HEK293 (cell line): ENCODE data around the gene SAFB.

Experiments used
- CTCF ChIA-PET: fragments of 350-600 bp; formaldehyde crosslinking; extraction: SDS; loops from one replicate; lab custom pipeline; 2021; ENCODE audit warnings: antibody characterized with exemption; lab: Yijun Ruan, JAX
- POLR2A ChIA-PET: fragments of 300-600 bp; formaldehyde crosslinking; extraction: SDS; loops from one replicate; lab custom pipeline; 2020; ENCODE audit warnings: antibody characterized with exemption, inconsistent platforms; lab: Yijun Ruan, JAX
- H3K27ac ChIP-seq: fragments of 200-500 bp; sonication (Bioruptor generic); 2 replicates; pipeline ENCODE4 v1.5.1; 2014; ENCODE audit warnings: low read depth, low read length, control low read depth, inconsistent platforms; ENCODE audit errors: extremely low read depth
- H3K36me3 ChIP-seq, 2 experiments: fragments of 200-500 bp in 1 of 2; sonication (Bioruptor generic) in 1 of 2; 1 replicate in 1 of 2; 2 replicates in 1 of 2; pipeline ENCODE4 v1.5.1; 2014 to 2017; ENCODE audit warnings: inconsistent platforms in 2 of 2, low read length in 2 of 2; ENCODE audit not compliant: control insufficient read depth in 2 of 2, insufficient read depth in 1 of 2
- H3K4me1 ChIP-seq: fragments of 200-500 bp; sonication (Bioruptor generic); 2 replicates; pipeline ENCODE4 v1.5.1; 2014; ENCODE audit warnings: mild to moderate bottlenecking, low read length, inconsistent platforms; ENCODE audit not compliant: control insufficient read depth, insufficient read depth
- H3K4me3 ChIP-seq: 2 replicates; pipeline ENCODE4 v1.5.1; 2011; ENCODE audit warnings: low read depth, mild to moderate bottlenecking, control low read depth, low read length, moderate library complexity
- H3K9me3 ChIP-seq: fragments of 200-500 bp; sonication (Bioruptor generic); 2 replicates; pipeline ENCODE4 v1.5.1; 2014; ENCODE audit warnings: low read depth, low read length, inconsistent platforms; ENCODE audit not compliant: control insufficient read depth, insufficient read depth
- ATF2 ChIP-seq: fragments of 450-650 bp; formaldehyde crosslinking; IDR thresholded peaks from 2 replicates; pipeline ENCODE4 v1.5.1; 2016; ENCODE audit warnings: missing biosample characterization, missing genetic modification characterization, low read depth
- EGR2 ChIP-seq: fragments of 450-650 bp; formaldehyde crosslinking; IDR thresholded peaks from 2 replicates; pipeline ENCODE4 v1.5.1; 2016; ENCODE audit warnings: low read depth, missing biosample characterization, missing genetic modification characterization
- GLI4 ChIP-seq: fragments of 450-650 bp; formaldehyde crosslinking; IDR thresholded peaks from 2 replicates; pipeline ENCODE4 v1.5.1; 2016; ENCODE audit warnings: missing biosample characterization, missing genetic modification characterization
- HIC1 ChIP-seq: fragments of 450-650 bp; formaldehyde crosslinking; IDR thresholded peaks from 2 replicates; pipeline ENCODE4 v1.5.1; 2016; ENCODE audit warnings: missing biosample characterization, missing genetic modification characterization
- HOXC10 ChIP-seq: sonication (generic); formaldehyde crosslinking; IDR thresholded peaks from 2 replicates; pipeline ENCODE4 v1.8.1; 2023; ENCODE audit warnings: mild to moderate bottlenecking, missing genetic modification reagents
- KLF9 ChIP-seq: fragments of 450-650 bp; formaldehyde crosslinking; IDR thresholded peaks from 2 replicates; pipeline ENCODE4 v1.5.1; 2016; ENCODE audit warnings: missing biosample characterization, missing genetic modification characterization, low read depth
- OVOL3 ChIP-seq: fragments of 450-650 bp; formaldehyde crosslinking; IDR thresholded peaks from 2 replicates; pipeline ENCODE4 v1.5.1; 2016; ENCODE audit warnings: missing biosample characterization, missing genetic modification characterization
- PRDM4 ChIP-seq: fragments of 450-650 bp; formaldehyde crosslinking; IDR thresholded peaks from 2 replicates; pipeline ENCODE4 v1.5.1; 2017; ENCODE audit warnings: missing biosample characterization, missing genetic modification characterization
- ZBTB6 ChIP-seq: fragments of 450-650 bp; formaldehyde crosslinking; IDR thresholded peaks from 2 replicates; pipeline ENCODE4 v1.5.1; 2017; ENCODE audit warnings: missing biosample characterization, missing genetic modification characterization
- ZNF184 ChIP-seq: fragments of 450-650 bp; IDR thresholded peaks from 2 replicates; pipeline ENCODE4 v1.5.1; 2018; ENCODE audit warnings: missing biosample characterization, mild to moderate bottlenecking, missing genetic modification characterization
- ZNF274 ChIP-seq, 2 experiments: fragments of 200-500 bp in 1 of 2; fragments of 450-650 bp in 1 of 2; sonication (Bioruptor generic) in 1 of 2; formaldehyde crosslinking in 1 of 2; IDR thresholded peaks; 2 replicates each; pipeline versions ENCODE4 v1.5.1 to v1.6.1; 2014 to 2016; ENCODE audit warnings: borderline replicate concordance in 1 of 2, inconsistent platforms in 1 of 2, low read length in 1 of 2, missing biosample characterization in 1 of 2, missing genetic modification characterization in 1 of 2
- ZNF311 ChIP-seq: fragments of 450-650 bp; formaldehyde crosslinking; IDR thresholded peaks from 2 replicates; pipeline ENCODE4 v1.5.1; 2017; ENCODE audit warnings: missing biosample characterization, missing genetic modification characterization, borderline replicate concordance
- ZNF449 ChIP-seq: fragments of 450-650 bp; formaldehyde crosslinking; IDR thresholded peaks from 2 replicates; pipeline ENCODE4 v1.5.1; 2017; ENCODE audit warnings: missing biosample characterization, mild to moderate bottlenecking, missing genetic modification characterization, moderate library complexity
- ZNF624 ChIP-seq: fragments of 450-650 bp; formaldehyde crosslinking; IDR thresholded peaks from 2 replicates; pipeline ENCODE4 v1.5.1; 2017; ENCODE audit warnings: missing biosample characterization, missing genetic modification characterization
- ZNF654 ChIP-seq: fragments of 450-650 bp; formaldehyde crosslinking; IDR thresholded peaks from 2 replicates; pipeline ENCODE4 v1.5.1; 2016; ENCODE audit warnings: low read depth, missing biosample characterization, missing genetic modification characterization
- ZNF658 ChIP-seq: fragments of 450-650 bp; formaldehyde crosslinking; IDR thresholded peaks from 2 replicates; pipeline ENCODE4; 2016; ENCODE audit warnings: missing biosample characterization, missing genetic modification characterization
- ZNF670 ChIP-seq: fragments of 450-650 bp; formaldehyde crosslinking; IDR thresholded peaks from 2 replicates; pipeline ENCODE4 v1.5.1; 2016; ENCODE audit warnings: missing biosample characterization, missing genetic modification characterization, low read depth
- ZNF777 ChIP-seq: fragments of 450-650 bp; formaldehyde crosslinking; IDR thresholded peaks from 2 replicates; pipeline ENCODE4 v1.5.1; 2017; ENCODE audit warnings: missing biosample characterization, missing genetic modification characterization, borderline replicate concordance
- TF ChIP-seq, protein P1 (sequence below): fragments of 450-650 bp; formaldehyde crosslinking; IDR thresholded peaks from 2 replicates; pipeline ENCODE4 v1.5.1; 2017; ENCODE audit warnings: missing biosample characterization, missing genetic modification characterization

The SAFB gene

DNA sequence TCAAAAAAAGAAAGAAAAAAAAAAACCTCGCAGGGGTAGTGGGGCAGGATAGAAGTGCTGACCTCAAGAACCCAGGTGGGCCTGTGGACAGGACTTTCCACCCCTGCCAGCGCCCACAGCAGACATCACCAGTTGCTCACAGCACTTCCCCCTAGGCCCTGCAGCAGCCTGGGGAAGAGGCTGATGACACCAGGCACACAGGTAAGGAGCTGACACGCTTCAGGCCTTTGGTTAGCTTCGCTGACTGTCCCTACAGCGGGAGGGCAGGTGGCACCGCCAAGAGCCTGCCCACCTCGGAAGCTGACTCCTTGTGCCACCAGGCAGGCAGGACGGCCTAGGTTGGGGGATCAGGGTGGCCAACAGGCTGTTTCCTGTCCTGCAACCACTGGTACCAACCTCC is 88.1 kb downstream of the SAFB start (continued):
- peak; percentile 67 for TF ChIP-seq HIC1 (tag by site-specific recombination)
- no peak for TF ChIP-seq ZNF449
- TF ChIP-seq ZNF624 (tag by site-specific recombination) = no peak

DNA sequence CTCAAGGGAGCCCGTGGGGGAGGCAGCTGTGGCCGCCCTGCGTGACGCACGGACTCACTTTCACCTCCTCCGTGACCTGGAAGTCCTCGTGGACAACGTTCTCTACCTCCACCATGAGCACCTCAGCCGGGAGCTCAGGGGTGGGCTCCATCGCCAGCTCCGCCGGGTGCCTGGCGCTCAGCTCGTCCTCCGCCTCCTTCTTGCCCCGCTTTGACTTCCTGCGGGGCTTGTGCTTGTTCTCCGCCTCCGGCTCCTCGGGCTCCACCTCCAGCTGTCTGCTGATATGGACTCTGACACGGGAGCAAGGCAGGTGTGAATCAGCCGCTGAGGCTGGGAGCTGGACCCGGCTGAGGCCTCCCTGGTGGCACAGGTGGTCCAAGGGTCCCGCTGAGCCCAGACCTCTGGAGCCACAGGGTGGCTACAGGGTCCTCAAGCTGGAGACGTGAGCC is 88.9 kb downstream of the SAFB start:
- POLR2A ChIA-PET = interaction anchor here (1.0 to 2.9 kb wide), 4 partner anchors 9 to 22 kb away, joined by 3 to 14 read pairs (median 10); partner anchors contain the start of genes CATSPERD, LONP1 and RPL36
- H3K9me3 ChIP-seq = no peaks in the 10 kb centered on the region
- H3K4me1 ChIP-seq = no peaks in the 10 kb centered on the region
- H3K36me3 ChIP-seq = peaks cover 38 to 69% of the 10 kb centered on the region in 2 experiments; a peak in 2 of 3 replicates
- TF ChIP-seq ZBTB6 (tag by site-specific recombination) (peak; percentile 69; the same call in 1 of the 2 replicates), ZNF184 (tag by site-specific recombination) (no peak)
- TF ChIP-seq, all 188 proteins: peak for 1
- CTCF ChIA-PET = interaction anchor here (2.3 kb wide), 1 partner anchor 23 kb away, joined by 15 read pairs; the partner anchor contains the start of gene RPL36
- Histone ChIP-seq H3K27ac (no peak overlapping the region), H3K4me3 (no peak overlapping the region)

DNA sequence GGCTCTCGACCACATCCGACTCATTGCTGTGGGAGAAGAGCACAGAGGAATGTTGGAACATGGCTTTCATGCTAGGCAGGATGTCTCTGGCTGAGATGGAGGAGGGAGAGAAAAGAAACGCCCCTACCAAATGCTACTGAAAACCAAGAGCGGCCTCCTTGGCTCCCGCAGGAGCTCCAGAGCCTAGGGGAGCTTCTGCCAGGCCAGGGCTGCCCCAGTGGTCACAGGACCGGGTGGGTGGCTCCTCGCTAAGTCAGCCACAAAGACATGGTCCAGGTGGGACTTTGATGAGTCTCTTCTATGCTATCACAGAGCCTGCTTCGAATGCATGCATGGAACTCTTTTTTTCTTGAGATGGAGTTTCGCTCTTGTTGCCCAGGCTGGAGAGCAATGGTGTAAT is 90.3 kb downstream of the SAFB start:
- Histone ChIP-seq H3K4me1 (peaks cover 8% of the 10 kb centered on the region; the same call in 1 of the 2 replicates), H3K9me3 (no peaks in the 10 kb centered on the region), H3K4me3 (no peak overlapping the region), H3K27ac (no peak overlapping the region), H3K36me3 (peaks cover 45 to 66% of the 10 kb centered on the region in 2 experiments; a peak in 2 of 3 replicates)
- ChIA-PET POLR2A (interaction anchor here (1.0 kb wide), 2 partner anchors 18 to 22 kb away, joined by 3 to 5 read pairs; no protein-coding TSS in a partner anchor), CTCF (interaction anchor here (1.4 to 2.3 kb wide), 2 partner anchors 24 to 26 kb away, joined by 3 to 15 read pairs; partner anchors contain the start of gene RPL36)
- TF ChIP-seq ZNF311 (tag by site-specific recombination) (no peak), ZNF274 (IDR thresholded peaks at IDR 0.05; ENCODE audit: low read length) (no peak), ZNF274 (tag by site-specific recombination; IDR thresholded peaks at IDR 0.05; ENCODE audit: borderline replicate concordance) (no peak), ZNF658 (no peak), ZNF670 (tag by site-specific recombination) (no peak), OVOL3 (tag by site-specific recombination) (no peak), HOXC10 (CRISPR knock-in tag) (no peak), GLI4 (tag by site-specific recombination) (no peak), PRDM4 (tag by site-specific recombination) (no peak), ZNF654 (tag by site-specific recombination) (no peak), ZNF777 (tag by site-specific recombination) (no peak), EGR2 (no peak), ATF2 (tag by site-specific recombination) (no peak), KLF9 (no peak)
- TF ChIP-seq, protein P1, sequence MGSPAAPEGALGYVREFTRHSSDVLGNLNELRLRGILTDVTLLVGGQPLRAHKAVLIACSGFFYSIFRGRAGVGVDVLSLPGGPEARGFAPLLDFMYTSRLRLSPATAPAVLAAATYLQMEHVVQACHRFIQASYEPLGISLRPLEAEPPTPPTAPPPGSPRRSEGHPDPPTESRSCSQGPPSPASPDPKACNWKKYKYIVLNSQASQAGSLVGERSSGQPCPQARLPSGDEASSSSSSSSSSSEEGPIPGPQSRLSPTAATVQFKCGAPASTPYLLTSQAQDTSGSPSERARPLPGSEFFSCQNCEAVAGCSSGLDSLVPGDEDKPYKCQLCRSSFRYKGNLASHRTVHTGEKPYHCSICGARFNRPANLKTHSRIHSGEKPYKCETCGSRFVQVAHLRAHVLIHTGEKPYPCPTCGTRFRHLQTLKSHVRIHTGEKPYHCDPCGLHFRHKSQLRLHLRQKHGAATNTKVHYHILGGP (tag by site-specific recombination) = no peak
